SK-N-SH treated with all-trans-retinoic acid at 6 μM for 48 hours (cell line): ENCODE data around the gene LIMK1.

Experiments
- ATAC-seq: fragments of 200-7000 bp; cut with Tn5 transposase; 3 replicates; pipeline ENCODE4 v1.9.1; 2020; ENCODE audit warnings: mild to moderate bottlenecking, moderate library complexity
- ARNTL ChIP-seq: fragments of 450-650 bp; formaldehyde crosslinking; IDR thresholded peaks from 2 replicates; pipeline ENCODE4 v1.5.0; 2020; ENCODE audit warnings: low read depth, mild to moderate bottlenecking, moderate library complexity, borderline replicate concordance
- CREB5 ChIP-seq: fragments of 250-450 bp; sonication (Bioruptor Pico); IDR thresholded peaks from 2 replicates; pipeline ENCODE4 v1.5.1; 2020; ENCODE audit warnings: low read depth, mild to moderate bottlenecking, moderate library complexity
- CSDC2 ChIP-seq: fragments of 250-450 bp; sonication (Bioruptor Pico); IDR thresholded peaks from 2 replicates; pipeline ENCODE4 v1.5.0; 2020; ENCODE audit warnings: mild to moderate bottlenecking, moderate library complexity
- CSRNP3 ChIP-seq: fragments of 250-450 bp; sonication (Bioruptor Pico); IDR thresholded peaks from 2 replicates; pipeline ENCODE4 v1.5.1; 2021; ENCODE audit warnings: mild to moderate bottlenecking, moderate library complexity
- ESRRG ChIP-seq: fragments of 250-450 bp; sonication (Bioruptor Pico); IDR thresholded peaks from 2 replicates; pipeline ENCODE4 v1.6.1; 2021; ENCODE audit warnings: mild to moderate bottlenecking
- GLIS3 ChIP-seq: fragments of 250-450 bp; sonication (Bioruptor Pico); IDR thresholded peaks from 2 replicates; pipeline ENCODE4 v1.5.0; 2020; ENCODE audit warnings: mild to moderate bottlenecking, moderate library complexity
- ISL1 ChIP-seq: fragments of 250-450 bp; sonication (Bioruptor Pico); IDR thresholded peaks from 2 replicates; pipeline ENCODE4 v2.1.2; 2022; ENCODE audit warnings: mild to moderate bottlenecking, moderate library complexity
- OSR1 ChIP-seq: fragments of 250-450 bp; sonication (Bioruptor Pico); IDR thresholded peaks from 2 replicates; pipeline ENCODE4 v1.8.0; 2022; ENCODE audit warnings: moderate library complexity, mild to moderate bottlenecking, inconsistent platforms
- PATZ1 ChIP-seq: fragments of 250-450 bp; sonication (Bioruptor Pico); IDR thresholded peaks from 2 replicates; pipeline ENCODE4 v1.8.0; 2020; ENCODE audit warnings: mild to moderate bottlenecking, moderate library complexity, borderline replicate concordance
- POU6F1 ChIP-seq: fragments of 250-450 bp; sonication (Bioruptor Pico); IDR thresholded peaks from 2 replicates; pipeline ENCODE4 v1.8.0; 2021; ENCODE audit warnings: low read depth, mild to moderate bottlenecking, moderate library complexity, borderline replicate concordance
- PPARA ChIP-seq: fragments of 250-450 bp; sonication (Bioruptor Pico); IDR thresholded peaks from 2 replicates; pipeline ENCODE4 v1.5.0; 2020; ENCODE audit warnings: mild to moderate bottlenecking, borderline replicate concordance
- RARB ChIP-seq: fragments of 250-450 bp; sonication (Bioruptor Pico); IDR thresholded peaks from 2 replicates; pipeline ENCODE4 v1.8.0; 2021; ENCODE audit warnings: mild to moderate bottlenecking, moderate library complexity
- SNAI2 ChIP-seq: fragments of 250-450 bp; sonication (Bioruptor Pico); IDR thresholded peaks from 2 replicates; pipeline ENCODE4 v1.5.0; 2020; ENCODE audit warnings: mild to moderate bottlenecking, moderate library complexity
- TCF4 ChIP-seq: fragments of 250-450 bp; sonication (Bioruptor Pico); IDR thresholded peaks from 2 replicates; pipeline ENCODE4 v1.8.0; 2021; ENCODE audit warnings: mild to moderate bottlenecking, moderate library complexity, borderline replicate concordance
- TOX ChIP-seq: fragments of 250-450 bp; sonication (Bioruptor Pico); IDR thresholded peaks from 2 replicates; pipeline ENCODE4 v1.8.0; 2021; ENCODE audit warnings: mild to moderate bottlenecking, moderate library complexity, borderline replicate concordance
- TSHZ2 ChIP-seq: fragments of 250-450 bp; sonication (Bioruptor Pico); IDR thresholded peaks from 2 replicates; pipeline ENCODE4 v1.5.0; 2020; ENCODE audit warnings: mild to moderate bottlenecking, moderate library complexity
- ZC3H10 ChIP-seq: fragments of 250-450 bp; sonication (Bioruptor Pico); IDR thresholded peaks from 2 replicates; pipeline ENCODE4 v1.5.1; 2021; ENCODE audit warnings: mild to moderate bottlenecking, moderate library complexity
- ZFP30 ChIP-seq: fragments of 450-650 bp; formaldehyde crosslinking; IDR thresholded peaks from 2 replicates; pipeline ENCODE4 v1.5.0; 2022; ENCODE audit warnings: mild to moderate bottlenecking, moderate library complexity
- ZNF70 ChIP-seq: fragments of 450-650 bp; formaldehyde crosslinking; IDR thresholded peaks from 2 replicates; pipeline ENCODE4 v1.5.0; 2020; ENCODE audit warnings: mild to moderate bottlenecking, moderate library complexity
- ZNF8 ChIP-seq: fragments of 450-650 bp; formaldehyde crosslinking; IDR thresholded peaks from 2 replicates; pipeline ENCODE4 v1.5.0; 2020; ENCODE audit warnings: mild to moderate bottlenecking, moderate library complexity

The LIMK1 gene

GRCh38 chr7:74057987-74058386 lies 25.6 kb upstream of the LIMK1 start (continued):
- TF ChIP-seq ZC3H10 (no peak), CREB5 (CRISPR knock-in tag) (no peak)
- TF ChIP-seq, all 23 proteins: peak for 0

- TF ChIP-seq RARB (CRISPR knock-in tag) (no peak), TSHZ2 (CRISPR knock-in tag) (no peak), TCF4 (CRISPR knock-in tag) (no peak), ZNF8 (CRISPR knock-in tag) (no peak), CSDC2 (CRISPR knock-in tag) (no peak), ZFP30 (CRISPR knock-in tag) (no peak), TOX (CRISPR knock-in tag) (no peak), OSR1 (CRISPR knock-in tag) (no peak), ESRRG (CRISPR knock-in tag) (no peak), ARNTL (CRISPR knock-in tag) (no peak), CSRNP3 (CRISPR knock-in tag) (no peak), POU6F1 (CRISPR knock-in tag) (no peak), SNAI2 (CRISPR knock-in tag) (no peak), CREB5 (CRISPR knock-in tag) (no peak), PPARA (CRISPR knock-in tag) (no peak), ZNF70 (CRISPR knock-in tag) (no peak), GLIS3 (CRISPR knock-in tag) (no peak), ISL1 (no peak)
- no peak for ATAC-seq
Observed at GRCh38 chr7:74058486-74058885, 25.1 kb upstream of the LIMK1 start.

- no peak for ATAC-seq
- TF ChIP-seq ESRRG (CRISPR knock-in tag), result no peak
- TF ChIP-seq TCF4 (CRISPR knock-in tag), result no peak
- no peak for TF ChIP-seq PPARA (CRISPR knock-in tag)
- TF ChIP-seq CSDC2 (CRISPR knock-in tag), result no peak
- TF ChIP-seq POU6F1 (CRISPR knock-in tag), result no peak
- TF ChIP-seq TOX (CRISPR knock-in tag), result no peak
- TF ChIP-seq ZFP30 (CRISPR knock-in tag), result no peak
- TF ChIP-seq SNAI2 (CRISPR knock-in tag), result no peak
- no peak for TF ChIP-seq CSRNP3 (CRISPR knock-in tag)
- no peak for TF ChIP-seq ZNF8 (CRISPR knock-in tag)
- TF ChIP-seq CREB5 (CRISPR knock-in tag), result no peak
- TF ChIP-seq PATZ1 (CRISPR knock-in tag), result no peak
- no peak for TF ChIP-seq ZC3H10
- TF ChIP-seq ISL1, result no peak
- TF ChIP-seq OSR1 (CRISPR knock-in tag), result no peak
- TF ChIP-seq, all 23 proteins: peak for 0
Observed at GRCh38 chr7:74059037-74059436, 24.6 kb upstream of the LIMK1 start.
